Measurements from ENCODE around the gene SCPEP1.
"Not testable (repeated sequence)": the region's sequence is repeated elsewhere in the genome, so short reads cannot be mapped to it uniquely, and the experiment has no call there.

SCPEP1 gene

DNA sequence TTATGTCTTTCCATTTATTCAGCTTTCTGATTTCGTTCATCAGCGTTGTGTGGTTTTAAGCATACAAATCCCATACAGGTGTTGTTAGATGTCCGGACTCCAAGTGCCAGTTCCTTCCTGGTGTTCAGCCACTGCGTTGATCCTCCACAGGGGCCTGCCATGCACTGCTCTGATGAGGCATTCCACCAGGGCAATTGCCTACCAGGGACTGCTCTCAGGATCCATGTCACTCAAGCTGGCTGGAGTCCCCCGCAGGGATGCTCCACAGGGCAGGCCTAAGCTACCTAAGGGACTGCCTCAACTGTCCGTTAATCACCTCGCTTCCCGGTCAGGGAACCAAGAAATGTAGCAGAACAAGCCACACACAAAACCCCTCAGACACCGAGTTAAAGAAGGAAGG is 12.7 kb upstream of the SCPEP1 start:
- not testable (repeated sequence) for H3K27ac ChIP-seq (ENCODE audit: insufficient read depth, low read depth, low read length, poor library complexity, severe bottlenecking); H3K4me3 ChIP-seq (ENCODE audit: insufficient read depth, low read depth, low read length); H3K9me3 ChIP-seq (ENCODE audit: control insufficient read depth, low read length); H3K27me3 ChIP-seq (ENCODE audit: control insufficient read depth, insufficient read depth, low read length, poor library complexity, severe bottlenecking); H3K4me1 ChIP-seq (ENCODE audit: control insufficient read depth, insufficient read depth, low read length); H3K36me3 ChIP-seq (ENCODE audit: control insufficient read depth, insufficient read depth, low read length)
- WGBS, 2 experiments = 90 to 93% methylated on average over 9 of the region's 9 CpGs

DNA sequence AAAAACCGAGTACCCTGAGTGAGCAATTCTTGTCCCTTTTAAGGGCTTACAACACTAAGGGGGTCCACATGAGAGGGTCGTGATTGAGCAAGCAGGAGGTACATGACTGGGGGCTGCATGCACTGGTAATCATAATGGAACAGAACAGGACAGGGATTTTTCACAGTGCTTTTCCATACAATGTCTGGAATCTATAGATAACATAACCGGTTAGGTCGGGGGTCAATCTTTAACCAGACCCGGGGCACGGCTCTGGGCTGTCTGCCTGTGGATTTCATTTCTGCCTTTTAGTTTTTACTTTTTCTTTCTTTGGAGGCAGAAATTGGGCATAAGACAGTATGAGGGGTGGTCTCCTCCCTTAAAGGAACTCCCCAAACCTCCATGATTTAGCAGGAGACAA is 12.2 kb upstream of the SCPEP1 start:
- WGBS, 2 experiments = 94 to 95% methylated on average over 6 of the region's 6 CpGs
- H3K27me3 ChIP-seq (ENCODE audit: control insufficient read depth, insufficient read depth, low read length, poor library complexity, severe bottlenecking); H3K27ac ChIP-seq (ENCODE audit: insufficient read depth, low read depth, low read length, poor library complexity, severe bottlenecking); H3K4me3 ChIP-seq (ENCODE audit: insufficient read depth, low read depth, low read length); H3K9me3 ChIP-seq (ENCODE audit: control insufficient read depth, low read length); H3K4me1 ChIP-seq (ENCODE audit: control insufficient read depth, insufficient read depth, low read length); H3K36me3 ChIP-seq (ENCODE audit: control insufficient read depth, insufficient read depth, low read length): not testable (repeated sequence)

GRCh38 chr17:56966338-56966737 is 11.6 kb upstream of the SCPEP1 start:
- Histone ChIP-seq H3K4me1 (ENCODE audit: control insufficient read depth, insufficient read depth, low read length) (no peaks in the 10 kb centered on the region), H3K36me3 (ENCODE audit: control insufficient read depth, insufficient read depth, low read length) (no peaks in the 10 kb centered on the region), H3K4me3 (ENCODE audit: insufficient read depth, low read depth, low read length) (no peak overlapping the region), H3K27ac (ENCODE audit: insufficient read depth, low read depth, low read length, poor library complexity, severe bottlenecking) (no peak overlapping the region), H3K27me3 (ENCODE audit: control insufficient read depth, insufficient read depth, low read length, poor library complexity, severe bottlenecking) (no peaks in the 10 kb centered on the region), H3K9me3 (ENCODE audit: control insufficient read depth, low read length) (no peaks in the 10 kb centered on the region)
- WGBS, 2 experiments = 92 to 93% methylated on average over 5 of the region's 5 CpGs

DNA sequence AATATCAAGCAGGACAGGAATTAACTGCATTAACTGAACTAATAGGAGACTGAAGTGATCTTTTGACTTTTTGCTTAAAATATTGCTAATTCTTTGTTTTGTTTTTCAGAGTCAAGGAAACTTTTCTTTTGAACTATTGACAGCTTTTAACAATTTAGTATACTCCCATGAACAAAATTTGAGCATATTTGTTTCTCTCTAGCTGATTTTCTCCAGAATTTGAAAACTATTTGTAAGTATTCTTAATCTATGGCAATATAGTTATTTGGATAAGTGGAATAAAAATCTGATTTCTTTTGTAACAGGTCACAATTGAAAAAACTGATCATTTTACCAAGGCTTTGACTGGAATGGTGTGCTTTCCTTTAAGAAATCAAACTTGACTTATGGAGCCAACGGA is 7.0 kb upstream of the SCPEP1 start:
- H3K4me1 ChIP-seq (ENCODE audit: control insufficient read depth, insufficient read depth, low read length) = no peaks in the 10 kb centered on the region
- no peak overlapping the region for H3K27ac ChIP-seq (ENCODE audit: insufficient read depth, low read depth, low read length, poor library complexity, severe bottlenecking)
- H3K27me3 ChIP-seq (ENCODE audit: control insufficient read depth, insufficient read depth, low read length, poor library complexity, severe bottlenecking) = no peaks in the 10 kb centered on the region
- WGBS, 2 experiments = 88 to 97% methylated on average over 1 of the region's 1 CpG
- H3K4me3 ChIP-seq (ENCODE audit: insufficient read depth, low read depth, low read length) = no peak overlapping the region
- no peaks in the 10 kb centered on the region for H3K9me3 ChIP-seq (ENCODE audit: control insufficient read depth, low read length)
- no peaks in the 10 kb centered on the region for H3K36me3 ChIP-seq (ENCODE audit: control insufficient read depth, insufficient read depth, low read length)

GRCh38 chr17:56972111-56972730 is 5.7 kb upstream of the SCPEP1 start:
- peaks cover 4% of the 10 kb centered on the region for H3K27me3 ChIP-seq (ENCODE audit: control insufficient read depth, insufficient read depth, low read length, poor library complexity, severe bottlenecking)
- WGBS, 2 experiments = 91 to 99% methylated on average over 6 to 7 of the region's 7 CpGs

DNA sequence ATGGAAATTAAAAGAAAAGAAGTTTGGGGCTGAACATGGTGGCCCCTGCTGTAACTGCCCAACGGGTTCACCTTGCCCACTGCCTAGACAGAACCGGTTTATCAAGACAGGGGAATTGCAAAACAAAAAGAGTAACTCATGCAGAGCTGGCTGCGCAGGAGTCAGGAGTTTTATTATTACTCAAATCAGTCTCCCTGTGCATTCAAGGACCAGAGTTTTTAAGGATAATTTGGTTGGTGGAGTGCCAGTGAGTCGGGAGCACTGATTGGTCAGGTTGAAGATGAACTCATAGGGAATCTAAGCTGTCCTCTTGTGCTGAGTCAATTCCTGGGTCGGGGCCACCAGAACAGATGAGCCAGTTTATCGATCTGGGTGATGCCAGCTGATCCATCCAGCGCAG is 4.4 kb upstream of the SCPEP1 start:
- no peaks in the 10 kb centered on the region for H3K9me3 ChIP-seq (ENCODE audit: control insufficient read depth, low read length)
- H3K4me1 ChIP-seq (ENCODE audit: control insufficient read depth, insufficient read depth, low read length) = no peaks in the 10 kb centered on the region
- 93 to 95% methylated on average over 7 of the region's 7 CpGs for WGBS, 2 experiments
- no peaks in the 10 kb centered on the region for H3K36me3 ChIP-seq (ENCODE audit: control insufficient read depth, insufficient read depth, low read length)
- no peak overlapping the region for H3K27ac ChIP-seq (ENCODE audit: insufficient read depth, low read depth, low read length, poor library complexity, severe bottlenecking)
- peaks cover 6% of the 10 kb centered on the region for H3K27me3 ChIP-seq (ENCODE audit: control insufficient read depth, insufficient read depth, low read length, poor library complexity, severe bottlenecking)
- no peak overlapping the region for H3K4me3 ChIP-seq (ENCODE audit: insufficient read depth, low read depth, low read length)

More at GRCh38 chr17:56972111-56972730, 5.7 kb upstream of the SCPEP1 start:
- no peaks in the 10 kb centered on the region for H3K36me3 ChIP-seq (ENCODE audit: control insufficient read depth, insufficient read depth, low read length)
- no peak overlapping the region for H3K27ac ChIP-seq (ENCODE audit: insufficient read depth, low read depth, low read length, poor library complexity, severe bottlenecking)
- no peaks in the 10 kb centered on the region for H3K9me3 ChIP-seq (ENCODE audit: control insufficient read depth, low read length)
- no peak overlapping the region for H3K4me3 ChIP-seq (ENCODE audit: insufficient read depth, low read depth, low read length)
- H3K4me1 ChIP-seq (ENCODE audit: control insufficient read depth, insufficient read depth, low read length) = no peaks in the 10 kb centered on the region

DNA sequence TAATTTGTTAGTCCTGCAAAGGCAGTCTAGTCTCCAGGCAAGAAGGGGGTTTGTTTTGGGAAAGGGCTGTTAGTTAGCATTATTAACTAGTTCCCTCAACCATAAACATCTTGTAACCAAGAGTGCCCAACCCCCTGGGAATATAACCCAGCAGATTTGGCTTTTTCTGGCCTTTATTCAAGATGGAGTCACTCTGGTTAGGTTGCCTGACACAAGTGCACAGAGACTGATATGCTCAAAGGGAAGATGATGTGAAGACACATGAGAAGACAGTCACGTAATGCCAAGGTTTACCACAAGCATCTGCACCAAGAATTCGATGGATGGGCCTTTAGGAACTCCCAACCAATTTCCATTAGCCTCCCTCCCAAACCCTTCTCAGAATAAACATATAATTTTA is 3.9 kb upstream of the SCPEP1 start:
- 88% methylated on average over 2 of the region's 2 CpGs for WGBS, 2 experiments
- no peaks in the 10 kb centered on the region for H3K9me3 ChIP-seq (ENCODE audit: control insufficient read depth, low read length)
- no peak overlapping the region for H3K4me3 ChIP-seq (ENCODE audit: insufficient read depth, low read depth, low read length)
- peaks cover 6% of the 10 kb centered on the region for H3K27me3 ChIP-seq (ENCODE audit: control insufficient read depth, insufficient read depth, low read length, poor library complexity, severe bottlenecking)
- no peaks in the 10 kb centered on the region for H3K36me3 ChIP-seq (ENCODE audit: control insufficient read depth, insufficient read depth, low read length)
- no peaks in the 10 kb centered on the region for H3K4me1 ChIP-seq (ENCODE audit: control insufficient read depth, insufficient read depth, low read length)
- no peak overlapping the region for H3K27ac ChIP-seq (ENCODE audit: insufficient read depth, low read depth, low read length, poor library complexity, severe bottlenecking)

DNA sequence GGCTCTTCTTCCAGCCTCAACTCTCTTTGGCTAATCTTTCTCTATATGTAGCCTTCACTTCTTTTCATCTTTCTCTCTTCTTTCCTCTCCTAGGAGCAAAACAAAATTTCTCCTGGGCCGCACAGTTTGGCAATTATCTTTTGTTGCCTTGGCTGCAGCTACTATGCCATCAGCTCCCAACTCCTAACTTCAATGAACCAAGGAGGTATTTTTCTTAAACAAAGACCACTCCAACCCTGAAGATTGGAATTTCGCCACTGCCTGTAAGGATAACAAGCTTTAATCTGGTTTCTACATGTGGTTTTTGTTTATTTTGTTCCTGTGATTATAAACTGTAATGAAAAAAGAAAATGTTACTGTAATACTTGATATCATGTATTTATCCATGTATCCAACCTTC is 2.3 kb upstream of the SCPEP1 start:
- H3K4me1 ChIP-seq (ENCODE audit: control insufficient read depth, insufficient read depth, low read length) = no peaks in the 10 kb centered on the region
- no peak overlapping the region for H3K4me3 ChIP-seq (ENCODE audit: insufficient read depth, low read depth, low read length)
- 93 to 97% methylated on average over 2 of the region's 2 CpGs for WGBS, 2 experiments

DNA sequence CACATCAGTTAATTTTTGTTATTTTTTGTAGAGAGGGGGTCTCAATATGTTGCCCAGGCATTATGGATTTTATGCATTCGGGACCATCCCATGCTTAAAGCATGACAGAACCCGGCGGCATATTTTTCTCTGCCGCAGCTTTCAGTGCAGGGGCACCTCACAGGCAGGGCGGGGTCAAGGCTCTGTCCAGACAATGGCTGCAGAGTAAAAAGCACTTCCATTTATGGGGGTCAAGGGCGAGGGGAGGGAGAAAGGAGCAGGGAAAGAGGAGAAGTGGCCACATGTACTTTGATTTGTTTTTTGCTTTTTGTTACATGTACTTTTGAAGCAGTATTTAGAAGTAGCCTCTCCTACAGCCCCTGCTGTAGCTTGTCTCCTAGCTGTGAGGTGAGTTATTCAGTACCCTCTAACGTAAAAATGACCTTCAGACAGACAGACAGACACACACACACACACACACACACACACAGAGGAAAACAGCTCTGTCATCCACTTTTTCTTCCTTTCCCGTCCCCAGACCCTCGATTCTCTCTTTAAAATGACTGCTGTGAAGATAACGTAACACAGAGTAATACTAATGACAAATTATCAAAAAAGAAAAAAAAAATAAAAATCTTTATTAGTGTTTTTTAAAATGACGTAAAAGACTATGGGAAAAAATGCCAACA is 856 bp upstream of the SCPEP1 start:
- Histone ChIP-seq H3K4me3 (ENCODE audit: insufficient read depth, low read depth, low read length) (no peak overlapping the region), H3K27me3 (ENCODE audit: control insufficient read depth, insufficient read depth, low read length, poor library complexity, severe bottlenecking) (peaks cover 6% of the 10 kb centered on the region), H3K9me3 (ENCODE audit: control insufficient read depth, low read length) (no peaks in the 10 kb centered on the region), H3K4me1 (ENCODE audit: control insufficient read depth, insufficient read depth, low read length) (peaks cover 3% of the 10 kb centered on the region), H3K36me3 (ENCODE audit: control insufficient read depth, insufficient read depth, low read length) (no peaks in the 10 kb centered on the region), H3K27ac (ENCODE audit: insufficient read depth, low read depth, low read length, poor library complexity, severe bottlenecking) (no peak overlapping the region)
- WGBS, 2 experiments = 67 to 75% methylated on average over 9 of the region's 11 CpGs

More for the DNA sequence above, 2.3 kb upstream of the SCPEP1 start:
- no peak overlapping the region for H3K27ac ChIP-seq (ENCODE audit: insufficient read depth, low read depth, low read length, poor library complexity, severe bottlenecking)
- no peaks in the 10 kb centered on the region for H3K36me3 ChIP-seq (ENCODE audit: control insufficient read depth, insufficient read depth, low read length)
- peaks cover 6% of the 10 kb centered on the region for H3K27me3 ChIP-seq (ENCODE audit: control insufficient read depth, insufficient read depth, low read length, poor library complexity, severe bottlenecking)
- no peaks in the 10 kb centered on the region for H3K9me3 ChIP-seq (ENCODE audit: control insufficient read depth, low read length)

- peaks cover 14% of the 10 kb centered on the region for H3K4me1 ChIP-seq (ENCODE audit: control insufficient read depth, insufficient read depth, low read length)
- no peaks in the 10 kb centered on the region for H3K36me3 ChIP-seq (ENCODE audit: control insufficient read depth, insufficient read depth, low read length)
- no peaks in the 10 kb centered on the region for H3K9me3 ChIP-seq (ENCODE audit: control insufficient read depth, low read length)
- H3K27me3 ChIP-seq (ENCODE audit: control insufficient read depth, insufficient read depth, low read length, poor library complexity, severe bottlenecking) = peaks cover 6% of the 10 kb centered on the region
- peak overlapping the region; percentile 42 for H3K4me3 ChIP-seq (ENCODE audit: insufficient read depth, low read depth, low read length)
- WGBS, 2 experiments = 60 to 65% methylated on average over 10 to 11 of the region's 11 CpGs
- H3K27ac ChIP-seq (ENCODE audit: insufficient read depth, low read depth, low read length, poor library complexity, severe bottlenecking) = no peak overlapping the region
These were observed 635 bp downstream of the SCPEP1 start for GRCh38 chr17:56978441-56979090.

Data from ectodermal cell (in vitro differentiated cells).